ENCODE results near the gene IBSP.

The IBSP gene

DNA sequence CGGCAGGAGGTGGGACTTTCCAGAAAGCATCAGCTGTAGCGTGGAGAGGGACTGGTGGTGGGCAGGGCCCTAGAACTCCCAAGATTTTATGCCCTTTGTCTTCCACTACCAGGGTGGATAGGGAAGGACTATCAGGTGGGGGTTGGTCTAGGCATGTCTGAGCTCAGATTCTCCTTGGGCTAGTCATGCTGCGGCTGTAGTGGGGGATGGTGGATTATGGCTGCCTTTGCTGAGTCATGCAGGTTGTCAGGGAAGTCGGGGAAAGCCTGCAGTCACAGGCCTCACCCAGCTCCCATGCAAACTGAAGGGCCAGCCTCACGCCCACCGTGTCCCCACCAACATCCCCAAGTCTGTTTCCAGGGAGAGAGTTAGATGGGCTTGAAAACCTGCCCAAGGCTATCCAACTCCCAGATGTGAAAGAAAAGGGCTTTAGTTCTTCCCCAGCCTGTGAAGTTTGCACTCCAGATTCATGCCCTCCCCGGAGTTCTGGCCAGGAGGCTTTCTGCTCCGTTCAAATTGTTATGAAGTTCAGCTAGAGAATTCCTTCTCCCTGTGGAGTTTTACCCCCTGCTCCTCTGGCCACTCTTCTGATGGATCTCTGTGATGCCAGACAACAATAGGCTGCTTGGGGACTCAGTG, 20.0 kb downstream of the IBSP start:
- DNase-seq (ENCODE audit: low spot score in 2 of 2) (no peak), ATAC-seq (ENCODE audit: low read depth) (no peak)
- no peak overlapping the region for H3K27ac Mint-ChIP-seq
- H3K4me1 Mint-ChIP-seq, result no peaks in the 10 kb centered on the region
- H3K27me3 Mint-ChIP-seq, result peaks cover 13% of the 10 kb centered on the region
- H3K36me3 Mint-ChIP-seq, result peaks cover 2% of the 10 kb centered on the region
- peaks cover 4% of the 10 kb centered on the region for H3K9me3 Mint-ChIP-seq
- H3K4me3 Mint-ChIP-seq, result no peak overlapping the region

DNA sequence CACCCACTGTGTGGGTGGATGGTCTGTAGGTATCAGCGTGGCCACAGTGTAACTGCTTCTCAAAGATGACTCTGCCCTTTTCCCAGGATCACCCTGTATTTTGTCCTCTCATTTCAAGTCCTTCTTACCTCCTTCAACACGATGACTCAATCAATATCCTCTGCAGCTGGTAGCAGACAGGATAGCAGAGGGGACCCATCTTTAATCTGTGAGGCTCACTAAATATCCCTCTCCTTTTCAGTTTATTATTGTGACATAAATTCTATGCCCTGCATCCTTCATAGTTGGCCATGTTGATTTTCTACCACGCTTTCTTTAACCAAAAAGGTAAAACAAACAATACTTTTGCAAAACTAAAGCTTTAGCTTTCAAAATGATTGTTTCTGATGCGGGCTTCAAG, 23.8 kb downstream of the IBSP start:
- no peak overlapping the region for H3K4me3 Mint-ChIP-seq
- ATAC-seq (ENCODE audit: low read depth) (no peak), DNase-seq (ENCODE audit: low spot score in 2 of 2) (no peak)
- H3K27ac Mint-ChIP-seq, result no peak overlapping the region
- H3K4me1 Mint-ChIP-seq, result no peaks in the 10 kb centered on the region
- peaks cover 15% of the 10 kb centered on the region for H3K27me3 Mint-ChIP-seq
- H3K36me3 Mint-ChIP-seq, result peaks cover 2% of the 10 kb centered on the region
- H3K9me3 Mint-ChIP-seq, result peaks cover 1% of the 10 kb centered on the region

DNA sequence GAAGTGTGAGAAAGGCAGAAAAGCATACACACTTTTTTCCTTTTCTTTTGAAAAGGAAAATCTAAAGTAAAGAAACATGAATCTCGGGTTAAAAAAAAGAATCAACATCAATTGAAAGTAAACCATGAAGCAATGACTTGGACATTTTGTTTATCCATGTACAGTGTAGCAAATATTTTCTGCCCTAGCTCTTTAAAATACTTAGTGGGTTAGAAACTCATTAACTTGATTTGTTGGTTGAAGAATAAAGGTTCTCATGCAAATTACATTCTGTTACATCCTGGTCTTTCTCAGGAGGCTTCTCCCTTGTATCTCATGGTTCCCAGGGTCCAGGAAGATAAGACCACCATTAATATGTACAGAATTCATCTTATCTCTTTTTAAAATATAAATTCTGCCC, 24.4 kb downstream of the IBSP start:
- DNase-seq (ENCODE audit: low spot score in 2 of 2) (no peak), ATAC-seq (ENCODE audit: low read depth) (no peak)
- Mint-ChIP-seq H3K9me3 (no peaks in the 10 kb centered on the region), H3K4me1 (no peaks in the 10 kb centered on the region), H3K4me3 (no peak overlapping the region), H3K36me3 (peaks cover 2% of the 10 kb centered on the region), H3K27me3 (peaks cover 15% of the 10 kb centered on the region), H3K27ac (no peak overlapping the region)

DNA sequence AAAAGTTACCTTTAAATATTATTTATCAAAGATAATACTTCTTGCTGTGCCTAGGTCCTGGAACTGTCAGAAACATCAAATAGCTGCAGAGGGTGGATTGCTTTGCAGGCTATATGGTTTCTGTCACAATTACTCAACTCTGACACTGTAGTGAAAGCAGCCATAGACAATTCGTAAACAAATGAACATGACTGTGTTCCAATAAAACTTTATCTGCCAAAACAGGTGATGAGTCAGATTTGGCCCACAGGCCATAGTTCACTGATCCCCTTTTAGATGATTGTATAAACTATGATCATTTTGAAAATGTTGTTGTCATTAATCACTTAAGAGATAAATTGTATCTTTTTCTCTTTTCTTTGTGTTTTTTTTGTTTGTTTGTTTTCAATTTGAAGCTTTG, 25.0 kb downstream of the IBSP start:
- Mint-ChIP-seq H3K36me3 (peaks cover 2% of the 10 kb centered on the region), H3K27ac (no peak overlapping the region), H3K4me1 (no peaks in the 10 kb centered on the region), H3K27me3 (peaks cover 13% of the 10 kb centered on the region), H3K4me3 (no peak overlapping the region), H3K9me3 (no peaks in the 10 kb centered on the region)
- DNase-seq (ENCODE audit: low spot score in 2 of 2), result no peak
- ATAC-seq (ENCODE audit: low read depth), result no peak

DNA sequence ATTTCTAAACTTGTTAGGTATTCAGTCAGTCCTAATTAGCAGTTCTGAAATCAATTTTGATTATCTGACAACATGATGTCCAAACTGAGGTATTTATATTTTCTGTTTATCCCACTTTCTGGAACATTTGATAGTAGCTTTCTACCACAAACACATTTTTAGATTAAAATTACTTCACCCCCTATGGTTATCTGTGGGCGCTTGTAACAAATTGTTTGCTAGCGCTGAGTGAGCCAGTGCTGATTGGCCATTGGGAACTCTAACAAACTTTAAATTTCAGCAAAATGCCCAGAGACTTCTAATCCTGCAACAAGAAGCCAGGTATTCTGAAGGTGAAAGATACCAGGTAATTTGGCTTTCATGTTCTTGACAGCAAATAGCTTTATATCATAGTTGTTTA, 33.3 kb downstream of the IBSP start, which contains the start of gene MEPE:
TSS of gene MEPE (plus strand) at position 301 of the 400 bp plus-strand sequence. CDS start 1,746 bp downstream, outside the sequence.
- Mint-ChIP-seq H3K9me3 (no peaks in the 10 kb centered on the region), H3K4me3 (no peak within 1 kb of the TSS), H3K4me1 (no peaks in the 10 kb centered on the region), H3K27ac (no peak within 1 kb of the TSS), H3K27me3 (peaks cover 5% of the 10 kb centered on the region), H3K36me3 (no peaks in the 10 kb centered on the region)
- DNase-seq (ENCODE audit: low spot score in 2 of 2) (no peak), ATAC-seq (ENCODE audit: low read depth) (no peak)

DNA sequence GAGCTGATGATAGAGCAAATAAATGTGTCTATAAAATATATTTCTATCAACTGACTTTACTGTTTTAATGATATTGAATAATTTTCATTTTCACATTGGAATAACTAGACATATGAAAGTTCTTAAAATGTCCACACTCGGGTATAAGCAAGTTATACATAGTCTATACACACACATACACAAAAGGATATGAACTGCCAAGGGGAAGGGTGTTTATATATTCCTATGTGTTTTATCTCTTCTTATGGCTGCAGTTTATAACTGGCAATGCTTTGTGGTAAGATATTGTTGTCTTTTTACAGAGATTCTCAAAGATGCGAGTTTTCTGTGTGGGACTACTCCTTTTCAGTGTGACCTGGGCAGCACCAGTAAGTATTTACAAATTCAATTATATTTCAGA, 35.0 kb downstream of the IBSP start:
- Mint-ChIP-seq H3K27ac (no peak overlapping the region), H3K27me3 (peaks cover 8% of the 10 kb centered on the region), H3K4me3 (no peak overlapping the region), H3K36me3 (no peaks in the 10 kb centered on the region), H3K4me1 (no peaks in the 10 kb centered on the region), H3K9me3 (no peaks in the 10 kb centered on the region)
- DNase-seq (ENCODE audit: low spot score in 2 of 2) (no peak), ATAC-seq (ENCODE audit: low read depth) (no peak)

DNA sequence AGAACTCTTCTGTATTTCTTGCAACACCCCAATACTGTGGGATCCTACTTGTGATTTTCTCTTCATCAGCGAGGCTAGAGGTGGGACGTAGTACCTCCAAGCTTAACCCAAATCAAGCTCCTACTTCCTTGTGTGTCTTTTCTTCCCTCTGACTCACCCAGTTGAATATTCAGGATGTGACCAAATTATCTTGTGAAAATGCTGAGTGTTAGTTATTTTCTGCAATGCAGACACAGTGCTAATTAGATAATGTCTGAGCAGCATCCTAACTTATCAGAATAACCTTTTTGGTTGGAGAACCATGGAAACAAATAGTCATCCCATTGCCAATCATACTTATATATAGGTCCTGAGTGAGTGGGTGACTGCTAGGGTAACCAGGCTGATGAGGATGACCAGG, 35.8 kb downstream of the IBSP start:
- Mint-ChIP-seq H3K4me1 (no peaks in the 10 kb centered on the region), H3K27ac (no peak overlapping the region), H3K36me3 (no peaks in the 10 kb centered on the region), H3K27me3 (peaks cover 9% of the 10 kb centered on the region), H3K4me3 (no peak overlapping the region), H3K9me3 (no peaks in the 10 kb centered on the region)
- DNase-seq (ENCODE audit: low spot score in 2 of 2) (no peak), ATAC-seq (ENCODE audit: low read depth) (no peak)

DNA sequence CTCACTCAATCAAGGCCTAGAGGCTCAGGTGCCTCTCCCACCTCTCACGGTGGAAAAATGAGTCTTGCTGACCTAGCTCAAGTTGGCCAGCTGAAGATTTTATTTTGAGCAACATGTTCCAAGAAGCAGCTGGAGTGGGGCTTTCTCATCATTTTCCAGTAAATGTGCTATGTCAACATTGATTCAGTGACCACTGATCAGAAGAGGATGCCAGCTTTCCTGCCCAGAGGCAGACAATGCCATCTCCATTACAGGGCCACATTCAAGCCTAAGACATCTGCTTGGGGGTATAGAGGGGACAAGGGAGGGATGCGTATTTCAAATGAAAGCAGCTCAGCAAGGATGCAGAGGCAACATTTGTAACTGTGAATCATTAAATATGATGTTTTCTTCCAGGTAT, 36.4 kb downstream of the IBSP start:
- Mint-ChIP-seq H3K27me3 (peaks cover 10% of the 10 kb centered on the region), H3K9me3 (no peaks in the 10 kb centered on the region), H3K36me3 (no peaks in the 10 kb centered on the region), H3K4me1 (no peaks in the 10 kb centered on the region), H3K4me3 (no peak overlapping the region), H3K27ac (no peak overlapping the region)
- DNase-seq (ENCODE audit: low spot score in 2 of 2) (no peak), ATAC-seq (ENCODE audit: low read depth) (no peak)

DNA sequence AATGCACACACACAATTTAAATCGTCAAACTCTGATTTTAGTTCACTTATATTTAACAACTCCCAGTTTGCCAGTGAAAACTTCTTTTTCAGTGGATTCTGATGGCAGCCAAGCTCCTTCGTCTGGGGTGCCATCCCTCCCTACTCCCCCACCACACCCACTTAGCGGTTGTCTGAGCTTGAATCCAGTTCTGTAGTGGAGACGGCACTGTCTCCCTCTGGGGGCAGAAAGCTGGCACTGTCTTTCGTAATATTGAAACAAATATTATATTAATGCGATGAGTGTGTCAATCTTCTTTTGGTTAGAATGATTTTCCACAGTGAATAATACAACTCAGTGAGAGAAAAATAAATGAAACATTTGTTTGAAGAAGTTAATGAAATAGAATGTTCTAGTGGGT, 38.9 kb downstream of the IBSP start:
- ATAC-seq (ENCODE audit: low read depth), result no peak
- Mint-ChIP-seq H3K4me3 (no peak overlapping the region), H3K36me3 (no peaks in the 10 kb centered on the region), H3K9me3 (no peaks in the 10 kb centered on the region), H3K27me3 (peaks cover 13% of the 10 kb centered on the region), H3K4me1 (no peaks in the 10 kb centered on the region), H3K27ac (no peak overlapping the region)
- DNase-seq (ENCODE audit: low spot score in 2 of 2), result no peak

DNA sequence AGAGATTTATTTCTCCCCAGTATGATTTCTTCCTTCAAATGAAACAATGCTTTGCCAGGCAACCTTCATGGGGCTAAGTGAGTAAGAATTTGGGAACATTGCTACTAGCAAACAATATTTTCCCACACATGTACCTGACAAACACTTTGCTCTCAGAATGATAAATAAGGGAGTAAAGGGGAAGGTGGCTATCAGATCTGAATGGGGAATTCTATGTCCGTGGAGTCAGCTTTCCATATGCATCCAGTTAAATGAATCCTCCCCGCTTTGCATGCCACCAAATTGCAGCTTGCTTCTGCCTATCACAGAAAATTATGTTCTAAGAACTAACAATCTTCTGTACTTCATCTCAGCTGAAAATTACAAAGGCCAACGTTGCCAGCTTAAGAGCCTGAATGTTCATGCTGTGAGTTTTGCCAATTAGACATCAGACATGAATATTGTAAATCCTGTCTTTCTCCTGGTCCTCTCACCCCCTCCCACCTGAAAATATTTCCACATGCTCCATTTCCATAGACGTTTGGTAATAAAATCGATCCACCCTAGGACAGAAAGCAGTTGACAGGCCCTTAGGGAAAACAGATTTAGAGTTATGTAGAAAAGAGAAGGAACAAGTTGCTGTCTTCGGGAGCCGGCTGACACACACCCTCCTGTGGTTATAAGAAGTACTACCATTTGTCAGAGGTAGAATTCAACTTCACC, 39.7 kb downstream of the IBSP start:
- Mint-ChIP-seq H3K9me3 (no peaks in the 10 kb centered on the region), H3K36me3 (no peaks in the 10 kb centered on the region), H3K27me3 (peaks cover 18% of the 10 kb centered on the region), H3K4me1 (no peaks in the 10 kb centered on the region), H3K4me3 (no peak overlapping the region), H3K27ac (no peak overlapping the region)
- DNase-seq (ENCODE audit: low spot score in 2 of 2), result no peak
- ATAC-seq (ENCODE audit: low read depth), result no peak

DNA sequence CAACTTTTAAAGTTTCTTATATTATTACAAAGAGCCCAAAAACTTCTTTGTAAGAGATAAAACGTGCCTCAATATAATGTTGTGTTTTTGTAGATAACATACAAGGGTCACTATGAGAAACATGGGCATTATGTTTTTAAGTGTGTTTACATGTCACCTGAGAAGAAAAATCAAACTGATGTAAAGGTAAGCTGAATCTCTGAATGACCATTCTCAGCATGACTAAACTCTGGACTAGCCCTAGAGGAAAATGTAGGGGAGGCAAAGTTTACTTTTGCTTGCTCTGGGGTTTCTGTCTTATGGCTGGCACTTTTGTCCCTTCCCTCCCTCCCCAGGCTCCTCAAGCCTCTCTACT, 40.2 kb downstream of the IBSP start:
- peaks cover 18% of the 10 kb centered on the region for H3K27me3 Mint-ChIP-seq
- H3K36me3 Mint-ChIP-seq, result no peaks in the 10 kb centered on the region
- H3K9me3 Mint-ChIP-seq, result no peaks in the 10 kb centered on the region
- no peaks in the 10 kb centered on the region for H3K4me1 Mint-ChIP-seq
- H3K4me3 Mint-ChIP-seq, result no peak overlapping the region
- ATAC-seq (ENCODE audit: low read depth) (no peak), DNase-seq (ENCODE audit: low spot score in 2 of 2) (no peak)
- H3K27ac Mint-ChIP-seq, result no peak overlapping the region

DNA sequence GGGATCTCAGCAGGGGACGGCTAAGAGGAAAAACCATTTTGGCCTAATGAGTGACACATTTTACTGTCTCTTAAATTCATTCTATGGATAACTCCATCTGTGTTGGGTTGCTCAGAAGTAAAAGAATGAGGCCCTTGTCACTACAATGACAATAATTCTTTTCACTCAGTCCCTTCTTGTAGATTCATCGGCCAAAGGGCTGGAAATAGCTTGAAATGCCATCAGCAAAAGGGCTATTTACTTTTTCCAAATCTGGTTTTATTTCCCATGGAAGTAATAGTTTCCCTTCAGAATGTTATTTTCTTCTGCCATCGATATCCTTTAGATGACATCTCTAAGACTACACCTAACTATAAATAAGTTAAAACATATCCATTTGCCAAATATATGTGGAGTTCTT, 40.8 kb downstream of the IBSP start:
- DNase-seq (ENCODE audit: low spot score in 2 of 2) (no peak), ATAC-seq (ENCODE audit: low read depth) (no peak)
- no peak overlapping the region for H3K27ac Mint-ChIP-seq
- H3K27me3 Mint-ChIP-seq, result peaks cover 18% of the 10 kb centered on the region
- H3K4me1 Mint-ChIP-seq, result no peaks in the 10 kb centered on the region
- H3K9me3 Mint-ChIP-seq, result no peaks in the 10 kb centered on the region
- no peak overlapping the region for H3K4me3 Mint-ChIP-seq
- H3K36me3 Mint-ChIP-seq, result no peaks in the 10 kb centered on the region

DNA sequence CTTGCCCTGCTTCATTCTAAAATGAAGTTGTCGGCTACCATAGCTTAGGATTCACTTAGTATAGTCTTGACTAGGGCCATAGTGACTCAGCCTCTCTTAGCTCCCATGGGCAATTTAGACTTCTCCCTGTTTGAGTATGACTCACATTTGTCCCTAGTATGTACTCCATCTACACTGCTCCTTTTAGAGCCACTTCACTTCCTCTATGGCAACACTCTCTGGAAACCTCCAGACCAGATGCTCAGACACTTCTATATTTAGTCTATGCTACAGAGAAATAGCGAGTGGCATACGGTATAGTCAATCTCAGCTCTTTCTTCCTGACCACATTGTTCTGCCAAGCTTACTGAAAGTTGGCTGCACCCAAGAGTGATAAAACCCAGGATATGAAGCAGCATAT, 44.6 kb downstream of the IBSP start:
- Mint-ChIP-seq H3K36me3 (no peaks in the 10 kb centered on the region), H3K4me3 (no peak overlapping the region), H3K27ac (no peak overlapping the region), H3K4me1 (peaks cover 3% of the 10 kb centered on the region), H3K27me3 (peaks cover 21% of the 10 kb centered on the region), H3K9me3 (no peaks in the 10 kb centered on the region)
- ATAC-seq (ENCODE audit: low read depth), result no peak
- DNase-seq (ENCODE audit: low spot score in 2 of 2), result no peak

DNA sequence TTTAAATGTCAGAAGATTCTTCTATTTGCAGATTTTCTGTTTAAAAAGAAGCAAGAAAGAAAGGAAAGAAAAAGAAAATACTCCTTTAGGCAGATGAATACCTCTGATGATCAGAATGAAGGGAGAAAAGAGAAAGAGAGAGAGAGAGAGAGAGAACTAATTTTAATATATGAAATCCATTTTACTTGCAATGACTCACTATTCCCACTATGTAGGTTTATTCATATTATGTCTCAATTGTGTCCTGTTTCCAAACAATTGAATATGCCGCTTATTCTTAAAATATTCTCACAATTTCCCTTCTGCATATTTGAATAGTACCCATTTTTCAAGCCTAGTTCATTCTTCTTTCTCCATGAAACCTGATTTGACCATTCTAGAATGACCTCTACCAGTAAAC, 45.1 kb downstream of the IBSP start:
- DNase-seq (ENCODE audit: low spot score in 2 of 2) (no peak), ATAC-seq (ENCODE audit: low read depth) (no peak)
- no peak overlapping the region for H3K27ac Mint-ChIP-seq
- peaks cover 3% of the 10 kb centered on the region for H3K4me1 Mint-ChIP-seq
- no peaks in the 10 kb centered on the region for H3K9me3 Mint-ChIP-seq
- no peak overlapping the region for H3K4me3 Mint-ChIP-seq
- no peaks in the 10 kb centered on the region for H3K36me3 Mint-ChIP-seq
- peaks cover 21% of the 10 kb centered on the region for H3K27me3 Mint-ChIP-seq

DNA sequence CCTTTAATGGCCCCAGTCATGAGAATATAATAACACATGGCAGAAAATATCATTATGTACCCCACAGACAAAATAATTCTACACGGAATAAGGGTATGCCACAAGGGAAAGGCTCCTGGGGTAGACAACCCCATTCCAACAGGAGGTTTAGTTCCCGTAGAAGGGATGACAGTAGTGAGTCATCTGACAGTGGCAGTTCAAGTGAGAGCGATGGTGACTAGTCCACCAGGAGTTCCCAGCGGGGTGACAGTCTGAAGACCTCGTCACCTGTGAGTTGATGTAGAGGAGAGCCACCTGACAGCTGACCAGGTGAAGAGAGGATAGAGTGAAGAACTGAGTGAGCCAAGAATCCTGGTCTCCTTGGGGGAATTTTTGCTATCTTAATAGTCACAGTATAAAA, 46.9 kb downstream of the IBSP start:
- H3K9me3 Mint-ChIP-seq, result no peaks in the 10 kb centered on the region
- H3K4me1 Mint-ChIP-seq, result peaks cover 3% of the 10 kb centered on the region
- peaks cover 18% of the 10 kb centered on the region for H3K27me3 Mint-ChIP-seq
- H3K4me3 Mint-ChIP-seq, result no peak overlapping the region
- ATAC-seq (ENCODE audit: low read depth) (no peak), DNase-seq (ENCODE audit: low spot score in 2 of 2) (no peak)
- H3K36me3 Mint-ChIP-seq, result no peaks in the 10 kb centered on the region
- no peak overlapping the region for H3K27ac Mint-ChIP-seq
